GM12878 (cell line): ENCODE results near the gene SBNO2. TPM values are rescaled to one million over a fixed set of nuclear protein-coding genes. Genes with fewer than 3 reads are reported as not detected.

Experiments
- ATAC-seq: fragments of 200-7000 bp; cut with Tn5 transposase; 3 replicates; pipeline ENCODE4 v1.9.1; 2020; ENCODE audit warnings: mild to moderate bottlenecking, moderate library complexity
- BruUV-seq: library from RNA; stranded (reverse); fragments of 400-500 nt; replicated peaks from 2 replicates; lab custom pipeline; 2021; lab: Mats Ljungman, UMichigan
- CTCF ChIA-PET: fragments of 300-600 bp; sonication (Branson Sonifier 250); formaldehyde crosslinking; extraction: SDS; loops from one replicate; lab custom pipeline; 2021; ENCODE audit warnings: inconsistent platforms; lab: Yijun Ruan, JAX
- POLR2A ChIA-PET: fragments of 350-600 bp; formaldehyde crosslinking; extraction: SDS; loops from one replicate; lab custom pipeline; 2021; ENCODE audit warnings: inconsistent platforms; lab: Charles Lee
- RAD21 ChIA-PET: fragments of 300-600 bp; sonication (Branson Sonifier 250); formaldehyde crosslinking; loops from one replicate; lab custom pipeline; 2023; ENCODE audit warnings: antibody characterized with exemption; ENCODE audit not compliant: unreplicated experiment; lab: Charles Lee
- SMC1A ChIA-PET: fragments of 300-600 bp; sonication (Branson Sonifier 250); formaldehyde crosslinking; loops from one replicate; lab custom pipeline; 2023; ENCODE audit not compliant: unreplicated experiment, uncharacterized antibody; lab: Charles Lee
- DNase-seq: peaks from one replicate; pipeline ENCODE4 v3.0.0-alpha.2; 2011; ENCODE audit warnings: low read depth, low spot score
- FAIRE-seq: peaks from 3 replicates; lab custom pipeline; 2011; peaks lifted over from hg19 to GRCh38; lab: Jason Lieb, UNC
- H2AFZ ChIP-seq: 2 replicates; pipeline ENCODE4 v1.6.0; 2011; ENCODE audit warnings: low read depth, low read length, control low read depth; ENCODE audit not compliant: control insufficient read depth
- H3K27ac ChIP-seq: 2 replicates; pipeline ENCODE4 v1.5.1; 2011; ENCODE audit warnings: control low read depth; ENCODE audit not compliant: control insufficient read depth, insufficient read depth
- H3K27me3 ChIP-seq, 2 experiments: replicated peaks in 1 of 2; 2 replicates each; pipeline versions ENCODE4 v1.6.0 to v1.6.1; 2011; ENCODE audit warnings: low read length in 1 of 2; ENCODE audit not compliant: control insufficient read depth in 2 of 2, insufficient read depth in 2 of 2
- H3K36me3 ChIP-seq, 2 experiments: 2 replicates each; pipeline ENCODE4 v1.5.1; 2011; ENCODE audit warnings: low read length in 1 of 2; ENCODE audit not compliant: control insufficient read depth in 2 of 2, insufficient read depth in 2 of 2
- H3K4me1 ChIP-seq: 2 replicates; pipeline ENCODE4 v1.6.1; 2011; ENCODE audit warnings: mild to moderate bottlenecking, low read length, moderate library complexity, mixed read lengths; ENCODE audit not compliant: control insufficient read depth, insufficient read depth
- H3K4me2 ChIP-seq: 2 replicates; pipeline ENCODE4 v1.6.0; 2011; ENCODE audit warnings: control low read depth; ENCODE audit not compliant: control insufficient read depth, insufficient read depth
- H3K4me3 ChIP-seq: fragments of 200-600 bp; sonication (generic); 2 replicates; pipeline ENCODE4 v1.5.1; 2016
- H3K79me2 ChIP-seq: 2 replicates; pipeline ENCODE4 v1.6.0; 2011; ENCODE audit warnings: low read length; ENCODE audit not compliant: control insufficient read depth, insufficient read depth
- H3K9ac ChIP-seq: 2 replicates; pipeline ENCODE4 v1.8.0; 2011; ENCODE audit warnings: low read length, control low read depth, mixed read lengths; ENCODE audit not compliant: control insufficient read depth, insufficient read depth
- H3K9me3 ChIP-seq: replicated peaks from 3 replicates; pipeline ENCODE4 v1.5.1; 2011; ENCODE audit warnings: mild to moderate bottlenecking, low read length; ENCODE audit not compliant: control insufficient read depth, insufficient read depth
- H4K20me1 ChIP-seq: 2 replicates; pipeline ENCODE4 v1.6.0; 2011; ENCODE audit not compliant: control insufficient read depth, insufficient read depth
- ATF3 ChIP-seq: IDR thresholded peaks from 2 replicates; pipeline ENCODE4 v1.6.1; 2011; ENCODE audit warnings: low read depth, mild to moderate bottlenecking, low read length, moderate library complexity, borderline replicate concordance; ENCODE audit errors: extremely low read depth
- BCL11A ChIP-seq: IDR thresholded peaks from 2 replicates; pipeline ENCODE4 v1.6.1; 2011; ENCODE audit warnings: low read depth, low read length
- CBX5 ChIP-seq: sonication (generic); IDR thresholded peaks from 2 replicates; pipeline ENCODE4 v1.6.1; 2016; ENCODE audit warnings: low read depth, moderate library complexity, mild to moderate bottlenecking, inconsistent platforms
- CHD1 ChIP-seq: IDR thresholded peaks from 2 replicates; pipeline ENCODE4 v1.6.1; 2012; ENCODE audit warnings: low read depth, low read length, improper control_type of control experiment
- MXI1 ChIP-seq: fragments of 150-350 bp; IDR thresholded peaks from 2 replicates; pipeline ENCODE4 v1.6.1; 2011; ENCODE audit warnings: low read depth, mild to moderate bottlenecking, inconsistent platforms, low read length, improper control_type of control experiment
- NBN ChIP-seq: fragments of 450-650 bp; IDR thresholded peaks from 2 replicates; pipeline ENCODE4 v1.6.1; 2016
- NFIC ChIP-seq: IDR thresholded peaks from 2 replicates; pipeline ENCODE4 v1.6.1; 2012; ENCODE audit warnings: low read depth, mild to moderate bottlenecking, inconsistent platforms, low read length, moderate library complexity
- TAF1 ChIP-seq: IDR thresholded peaks from 2 replicates; pipeline ENCODE4 v1.6.1; 2011; ENCODE audit warnings: mild to moderate bottlenecking, low read depth, low read length, borderline replicate concordance
- TCF7 ChIP-seq: IDR thresholded peaks from 2 replicates; pipeline ENCODE4 v1.6.1; 2014; ENCODE audit warnings: antibody characterized with exemption, borderline replicate concordance
- WGBS: methylation state at CpG from one replicate; pipeline ENCODE4 v1.1.6; 2016; ENCODE audit warnings: low lambda C conversion rate; ENCODE audit not compliant: insufficient replicate concordance, insufficient coverage; ENCODE audit errors: missing lambda C conversion rate; 5-methylcytosine and 5-hydroxymethylcytosine counted together
- in situ Hi-C: fragments of 300-500 bp; cut with MboI; formaldehyde crosslinking; loops from 9 replicates; pipeline ENCODE4 v1.14.3; 2018; ENCODE audit warnings: mixed read lengths
- intact Hi-C: fragments of 100-400 bp; cut with micrococcal nuclease; formaldehyde crosslinking; loops from one replicate; pipeline ENCODE4 v1.14.2; 2022; ENCODE audit not compliant: unreplicated experiment
- polyA plus RNA-seq, 11 experiments: library from polyadenylated mRNA; depleted of rRNA in 4 of 11; unstranded in 6 of 11; stranded (reverse) in 5 of 11; fragments of >200 nt; fragmentation: Nextera tagmentation in 4 of 11; fragmentation: Illumina TruSeq in 1 of 11; extraction: Ambion mirVana in 4 of 11; extraction: Trizol in 1 of 11; gene quantifications; 1 replicate in 1 of 11; 2 replicates in 10 of 11; pipeline versions ENCODE4 v1.2.1 to v1.2.3, GENCODE V29; 2011 to 2016; ENCODE audit warnings: inconsistent platforms in 2 of 11, missing spikeins in 2 of 11, low read depth in 1 of 11
- total RNA-seq, 4 experiments: library from RNA; depleted of rRNA in 3 of 4; stranded (reverse); fragments of >200 nt in 3 of 4; fragmentation: Illumina TruSeq in 1 of 4; extraction: Trizol in 1 of 4; gene quantifications; 2 replicates each; pipeline versions ENCODE4 v1.2.1 to v1.2.3, GENCODE V29; 2013 to 2021
- TF ChIP-seq, protein P1 (sequence below): fragments of 450-650 bp; IDR thresholded peaks from 2 replicates; pipeline ENCODE4 v1.6.1; 2017; ENCODE audit warnings: mild to moderate bottlenecking, moderate library complexity

Gene SBNO2
- total and polyA plus RNA-seq, 10 of the 15 experiments (the other 5 are each of a cell fraction or from before 2014, with no cell fraction given): 0.08 to 44.6 (median 5.4) TPM

- Histone ChIP-seq H3K9ac (no peak overlapping the region), H3K79me2 (peaks cover 46% of the 10 kb centered on the region), H3K27me3 (no peaks in the 10 kb centered on the region), H3K9me3 (no peaks in the 10 kb centered on the region), H2AFZ (no peak overlapping the region), H3K4me1 (peaks cover 17% of the 10 kb centered on the region), H3K27ac (no peak overlapping the region), H3K4me2 (peak overlapping the region; percentile 30; the same call in 1 of the 2 replicates), H3K36me3 (peaks cover 14 to 22% of the 10 kb centered on the region in 2 experiments)
- ChIA-PET SMC1A (no interaction called here), RAD21 (no interaction called here), POLR2A (no interaction called here)
- intact Hi-C loops (no loop called here), in situ Hi-C loops (no loop called here)
- 88% methylated on average over 21 of the region's 21 CpGs for WGBS
- FAIRE-seq: no peak
- DNase-seq: no peak
- no TSS peak for BruUV-seq
- no peak for TF ChIP-seq NBN
- TF ChIP-seq CBX5: no peak
- TF ChIP-seq ATF3: no peak
- TF ChIP-seq, protein P1, sequence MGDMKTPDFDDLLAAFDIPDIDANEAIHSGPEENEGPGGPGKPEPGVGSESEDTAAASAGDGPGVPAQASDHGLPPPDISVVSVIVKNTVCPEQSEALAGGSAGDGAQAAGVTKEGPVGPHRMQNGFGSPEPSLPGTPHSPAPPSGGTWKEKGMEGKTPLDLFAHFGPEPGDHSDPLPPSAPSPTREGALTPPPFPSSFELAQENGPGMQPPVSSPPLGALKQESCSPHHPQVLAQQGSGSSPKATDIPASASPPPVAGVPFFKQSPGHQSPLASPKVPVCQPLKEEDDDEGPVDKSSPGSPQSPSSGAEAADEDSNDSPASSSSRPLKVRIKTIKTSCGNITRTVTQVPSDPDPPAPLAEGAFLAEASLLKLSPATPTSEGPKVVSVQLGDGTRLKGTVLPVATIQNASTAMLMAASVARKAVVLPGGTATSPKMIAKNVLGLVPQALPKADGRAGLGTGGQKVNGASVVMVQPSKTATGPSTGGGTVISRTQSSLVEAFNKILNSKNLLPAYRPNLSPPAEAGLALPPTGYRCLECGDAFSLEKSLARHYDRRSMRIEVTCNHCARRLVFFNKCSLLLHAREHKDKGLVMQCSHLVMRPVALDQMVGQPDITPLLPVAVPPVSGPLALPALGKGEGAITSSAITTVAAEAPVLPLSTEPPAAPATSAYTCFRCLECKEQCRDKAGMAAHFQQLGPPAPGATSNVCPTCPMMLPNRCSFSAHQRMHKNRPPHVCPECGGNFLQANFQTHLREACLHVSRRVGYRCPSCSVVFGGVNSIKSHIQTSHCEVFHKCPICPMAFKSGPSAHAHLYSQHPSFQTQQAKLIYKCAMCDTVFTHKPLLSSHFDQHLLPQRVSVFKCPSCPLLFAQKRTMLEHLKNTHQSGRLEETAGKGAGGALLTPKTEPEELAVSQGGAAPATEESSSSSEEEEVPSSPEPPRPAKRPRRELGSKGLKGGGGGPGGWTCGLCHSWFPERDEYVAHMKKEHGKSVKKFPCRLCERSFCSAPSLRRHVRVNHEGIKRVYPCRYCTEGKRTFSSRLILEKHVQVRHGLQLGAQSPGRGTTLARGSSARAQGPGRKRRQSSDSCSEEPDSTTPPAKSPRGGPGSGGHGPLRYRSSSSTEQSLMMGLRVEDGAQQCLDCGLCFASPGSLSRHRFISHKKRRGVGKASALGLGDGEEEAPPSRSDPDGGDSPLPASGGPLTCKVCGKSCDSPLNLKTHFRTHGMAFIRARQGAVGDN: no peak
- TF ChIP-seq TCF7: no peak
- TF ChIP-seq MXI1: no peak
- no peak for TF ChIP-seq NFIC
- no peak for TF ChIP-seq BCL11A
- no peak for TF ChIP-seq CHD1
- no peak for TF ChIP-seq TAF1
- TF ChIP-seq, all 136 proteins: peak for 0
- no peak for ATAC-seq
- Histone ChIP-seq H3K4me3 (no peak overlapping the region), H4K20me1 (no peaks in the 10 kb centered on the region)
- CTCF ChIA-PET: no interaction called here
Observed at GRCh38 chr19:1070576-1070930, 103.5 kb downstream of the SBNO2 start.
